Tibial nerve (tissue), 4 donors: ENCODE data around the gene RAI14.

Experiments
- CTCF ChIP-seq, 5 experiments: fragments of 200-600 bp in 3 of 5; fragments of 450-650 bp in 2 of 5; sonication (generic) in 3 of 5; IDR thresholded peaks; one replicate each; pipeline ENCODE4 v1.5.1; 2016 to 2019; ENCODE audit warnings: antibody characterized with exemption in 5 of 5, mild to moderate bottlenecking in 3 of 5, moderate library complexity in 2 of 5
- EP300 ChIP-seq, 2 donors: sonication (generic); formaldehyde crosslinking; IDR thresholded peaks; one replicate each; pipeline ENCODE4 v1.6.1; 2017; ENCODE audit warnings: antibody characterized with exemption in 2 of 2, mild to moderate bottlenecking in 1 of 2
- POLR2A ChIP-seq, 2 donors: fragments of 450-650 bp; IDR thresholded peaks; one replicate each; pipeline ENCODE4 v1.6.1; 2017; ENCODE audit warnings: antibody characterized with exemption in 2 of 2, mild to moderate bottlenecking in 2 of 2, moderate library complexity in 2 of 2

DNA sequence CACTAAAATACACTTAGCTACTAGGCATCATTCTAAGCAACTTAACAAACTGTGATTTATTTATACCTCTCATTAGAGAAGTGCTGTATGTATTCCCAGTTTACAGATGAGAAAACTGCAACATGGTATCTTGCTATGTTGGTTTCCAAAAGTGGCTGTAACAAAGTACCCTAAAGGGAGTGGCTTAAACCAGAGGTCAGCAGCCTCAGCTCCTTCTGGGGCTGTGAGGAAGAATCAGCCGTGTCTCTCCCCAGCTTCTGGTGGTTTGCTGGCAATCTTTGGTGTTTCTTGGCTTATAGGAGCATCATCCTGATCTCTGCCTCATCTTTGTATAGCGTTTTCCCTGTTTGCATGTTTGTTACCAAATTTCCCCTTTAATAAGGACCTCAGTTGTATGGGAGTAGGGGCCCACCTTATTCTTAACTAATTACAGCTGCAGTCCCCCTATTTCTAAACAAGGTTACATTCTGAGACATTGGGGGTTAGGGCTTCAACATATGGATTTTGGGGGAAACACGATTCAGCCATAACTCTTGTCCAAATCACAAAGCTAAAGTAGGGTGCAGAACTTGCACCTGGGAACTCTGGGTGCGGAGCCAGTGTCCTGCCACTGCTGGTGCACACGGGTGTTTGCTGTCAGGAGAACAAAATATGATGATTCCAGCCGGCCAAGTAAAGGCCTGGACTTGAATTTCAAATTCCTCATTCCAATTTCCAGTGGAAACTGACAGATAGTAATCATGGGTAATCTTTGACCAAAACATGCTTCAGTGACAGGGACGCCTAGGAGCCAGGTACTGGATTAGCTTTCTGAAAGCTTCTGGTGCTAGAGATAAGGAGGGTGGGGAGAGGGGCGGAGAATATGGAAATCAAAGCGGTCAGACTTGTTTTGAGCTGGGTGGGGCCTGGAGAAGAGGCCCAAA lies 43.3 kb downstream of the RAI14 start:
- TF ChIP-seq CTCF (IDR thresholded peaks at IDR 0.05) (no peak), POLR2A (IDR thresholded peaks at IDR 0.05) (no peak), EP300 (IDR thresholded peaks at IDR 0.05) (no peak)
